GM19397 (cell line): ENCODE data around the gene HIPK2.
"Not testable (repeated sequence)": the region's sequence is repeated elsewhere in the genome, so short reads cannot be mapped to it uniquely, and the experiment has no call there.

Source experiments
- ATAC-seq: cut with Tn5 transposase; IDR thresholded peaks from one replicate; pipeline ENCODE4 v1.9.1; 2021; ENCODE audit warnings: mild to moderate bottlenecking, moderate library complexity; ENCODE audit not compliant: unreplicated experiment

HIPK2 gene

DNA sequence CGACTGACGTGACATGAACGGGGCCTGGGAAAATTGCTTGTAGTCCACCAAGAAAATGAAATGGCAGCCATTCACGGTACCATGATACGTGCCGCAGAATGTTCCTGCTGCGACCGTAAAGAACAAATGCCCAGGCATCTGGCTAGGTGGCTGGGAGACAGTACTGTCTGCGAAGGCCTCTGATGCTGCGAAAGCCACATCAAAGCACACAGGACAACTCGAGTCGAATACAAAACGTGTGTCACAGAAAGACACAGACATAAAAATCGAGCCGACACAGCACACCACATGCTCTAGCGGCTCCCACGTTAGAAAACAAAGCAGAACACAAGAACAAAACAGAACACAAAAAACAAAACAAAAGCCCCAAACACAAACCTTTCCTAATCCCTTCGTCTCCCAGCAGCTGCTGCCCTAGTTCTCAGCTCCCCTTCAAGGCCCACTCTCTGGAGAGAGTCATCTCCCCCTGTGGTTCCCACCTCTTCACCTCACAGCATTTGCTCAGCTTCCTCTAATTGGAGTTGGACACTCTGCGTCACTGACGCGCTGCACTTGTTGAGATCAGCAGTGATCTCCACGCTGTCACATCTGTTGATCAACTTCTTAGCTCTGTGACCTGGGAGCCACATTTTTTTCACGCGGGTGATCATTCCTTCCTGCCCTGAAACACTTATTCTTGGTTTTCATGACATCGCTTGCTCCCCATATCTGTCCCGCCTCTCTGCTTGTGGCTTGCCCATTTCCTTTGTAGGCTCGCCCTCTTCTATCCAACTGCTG is 142.1 kb downstream of the HIPK2 start:
- ATAC-seq = no peak

DNA sequence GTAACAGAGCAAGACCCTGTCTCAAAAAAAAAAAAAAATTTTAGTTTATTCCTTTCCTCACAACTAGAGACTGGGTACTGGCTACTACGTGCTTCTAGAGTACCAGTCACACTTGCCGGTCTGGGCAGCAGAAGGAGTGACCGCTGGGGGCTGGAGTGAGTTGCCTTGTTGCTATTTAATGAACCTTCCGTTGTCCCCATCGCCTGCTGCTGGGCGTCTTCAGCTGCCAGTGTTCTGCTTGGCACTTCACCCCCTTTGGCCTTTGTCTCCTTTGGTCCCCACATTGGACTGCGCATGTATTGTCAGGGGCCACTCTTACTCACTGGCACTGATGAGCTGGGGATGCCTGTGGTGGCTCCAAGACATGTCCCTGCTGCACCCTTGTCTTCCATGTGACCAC is 143.7 kb downstream of the HIPK2 start:
- ATAC-seq = no peak

DNA sequence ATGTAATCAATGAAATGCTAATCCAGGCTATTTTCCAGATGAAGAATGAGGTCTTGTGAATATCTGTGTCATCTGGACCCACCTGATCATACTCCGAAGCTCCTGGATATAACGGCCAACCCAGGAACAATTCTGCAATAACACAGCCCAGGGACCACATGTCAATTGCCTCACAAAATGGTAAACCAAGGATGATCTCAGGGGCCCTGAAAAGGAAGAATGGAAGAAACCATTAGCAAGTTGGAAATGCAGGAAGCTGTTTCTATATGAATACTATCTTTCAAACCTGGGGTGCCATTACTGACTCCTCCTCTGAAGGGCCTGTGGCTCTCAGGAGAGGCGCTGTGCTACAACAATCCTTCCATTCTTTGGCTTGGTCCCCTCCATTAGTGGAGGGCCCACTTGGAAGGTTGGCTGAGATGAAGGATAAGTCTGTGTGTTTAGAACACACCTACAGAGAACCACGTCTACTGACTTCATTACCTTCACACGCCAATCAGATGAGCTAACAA is 146.2 kb downstream of the HIPK2 start:
- ATAC-seq = no peak

DNA sequence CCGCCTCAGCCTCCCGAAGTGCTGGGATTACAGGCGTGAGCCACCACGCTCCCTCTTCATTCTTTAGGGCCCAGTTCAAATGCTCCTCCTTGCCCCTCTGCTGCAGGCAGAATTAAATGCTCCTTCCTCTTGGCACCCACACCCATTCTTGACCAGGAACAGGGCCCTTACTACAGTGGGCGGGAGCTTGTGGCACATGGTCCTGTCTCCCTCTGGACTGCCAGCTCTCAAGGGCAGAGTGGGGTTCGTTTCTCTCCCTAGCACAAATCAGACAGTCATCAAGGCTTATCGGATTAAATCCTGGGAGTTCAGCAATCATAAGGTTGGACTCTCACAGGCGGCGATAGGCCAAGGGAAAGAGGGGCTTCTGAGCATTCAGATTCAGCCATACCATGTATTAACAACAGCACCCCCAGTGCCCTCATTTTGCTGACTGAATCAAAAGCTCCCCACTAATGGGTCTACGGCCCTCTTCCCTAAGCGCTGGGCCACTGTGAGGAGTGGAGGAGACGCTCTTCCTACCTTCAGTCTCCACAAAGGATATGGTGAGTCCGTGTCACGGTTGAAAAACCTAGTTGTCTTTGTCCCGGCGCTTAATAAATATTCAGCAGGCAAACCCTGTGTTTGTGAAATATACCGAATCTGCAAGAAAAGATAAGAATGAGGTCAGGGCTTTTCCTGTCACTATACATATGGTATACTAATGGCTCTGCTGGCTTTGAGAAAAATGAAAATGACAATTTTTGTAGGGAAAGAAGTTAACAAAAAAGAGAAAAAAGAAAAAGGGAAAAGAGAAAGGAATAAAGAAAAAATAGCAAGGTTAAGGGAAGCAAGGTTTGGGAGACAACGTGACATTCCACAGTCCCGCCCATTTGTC is 146.9 kb downstream of the HIPK2 start:
- ATAC-seq = no peak

DNA sequence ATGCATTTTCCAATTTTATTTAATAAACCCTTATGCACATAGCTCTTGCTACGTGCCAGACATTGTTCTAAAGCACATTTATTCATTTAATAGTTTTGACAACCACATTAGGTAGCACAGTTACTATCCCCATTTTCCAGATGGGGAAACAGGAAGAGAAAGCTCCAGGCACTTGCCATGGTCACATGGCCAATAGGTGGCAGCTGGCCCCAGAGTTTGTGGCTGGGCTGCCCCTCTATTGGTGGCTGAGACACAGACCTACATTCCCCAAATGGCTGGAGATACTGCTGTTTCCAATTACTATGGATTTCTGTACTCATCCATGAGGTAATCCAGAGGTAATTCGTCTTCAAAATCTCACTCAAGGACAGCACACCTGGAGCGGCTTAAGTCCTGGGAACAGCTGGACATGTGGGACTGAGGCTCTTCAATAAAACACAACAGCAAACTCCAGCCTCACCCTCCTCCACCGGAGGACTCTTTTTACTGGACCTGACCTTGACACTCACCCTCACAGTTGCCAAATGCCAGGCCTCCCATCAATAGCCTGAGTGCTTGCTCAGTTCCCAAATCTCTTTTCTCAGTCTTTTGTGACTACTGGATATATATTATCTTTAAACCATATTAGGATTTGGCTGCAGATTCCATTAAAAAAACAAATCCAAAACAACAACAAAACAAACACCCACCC is 148.3 kb downstream of the HIPK2 start:
- no peak for ATAC-seq

DNA sequence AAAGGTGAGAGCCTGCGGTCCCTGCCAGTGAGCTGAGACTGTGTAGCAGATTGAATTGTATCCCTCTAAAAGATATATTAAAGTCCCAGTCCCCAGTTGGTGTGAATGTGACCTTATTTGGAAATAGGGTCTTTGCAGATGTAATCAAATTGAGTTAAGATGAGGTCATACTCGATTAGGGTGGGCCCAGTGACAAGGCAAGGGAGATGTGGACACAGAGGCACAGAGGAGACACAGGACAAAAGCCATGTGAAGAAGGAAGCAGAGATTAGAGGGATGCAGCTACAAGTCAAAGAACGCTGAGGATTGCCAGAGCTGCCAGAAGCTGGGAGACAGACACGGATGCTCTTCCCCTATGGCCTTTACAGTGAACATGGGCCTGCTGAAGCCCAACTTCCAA is 150.0 kb downstream of the HIPK2 start:
- ATAC-seq = no peak

DNA sequence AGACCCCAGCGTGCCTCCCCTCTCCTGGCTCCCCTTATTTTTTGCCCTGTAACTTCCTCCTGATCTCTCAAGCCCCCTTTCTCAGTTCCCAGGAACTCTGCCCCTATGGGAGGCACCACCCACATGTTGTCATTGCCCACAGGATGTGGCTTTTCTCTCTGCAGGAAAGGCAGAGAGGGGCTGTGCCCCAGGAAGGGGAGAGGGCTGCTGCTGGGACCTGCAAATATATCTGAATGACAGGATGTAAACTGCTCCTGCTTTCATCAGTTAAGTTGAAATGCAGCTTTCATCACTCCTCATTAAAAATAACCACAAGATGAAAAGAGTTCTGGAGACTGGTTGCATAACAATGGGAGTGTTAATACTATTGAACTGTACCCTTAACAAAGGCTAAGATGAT is 151.0 kb downstream of the HIPK2 start:
- ATAC-seq = no peak

DNA sequence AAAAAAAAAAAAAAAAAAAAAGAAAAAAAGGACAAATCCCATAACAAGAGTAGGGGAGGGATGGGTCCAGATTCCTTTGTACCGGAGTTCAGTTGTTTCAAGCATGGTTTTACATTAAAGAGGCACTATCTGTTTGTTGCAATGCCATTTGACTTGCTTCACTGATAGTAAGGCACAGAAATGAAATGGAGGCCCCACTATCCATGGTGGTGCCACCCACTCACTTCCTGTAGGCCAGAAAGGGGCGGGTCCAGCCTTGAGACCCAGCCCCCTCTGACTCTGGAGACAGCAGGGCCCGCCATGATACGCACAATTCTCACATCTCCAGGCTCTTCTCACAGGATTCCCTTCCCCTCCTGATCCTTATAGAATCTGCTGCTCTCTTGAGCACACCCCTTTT is 154.3 kb downstream of the HIPK2 start:
- ATAC-seq = no peak

DNA sequence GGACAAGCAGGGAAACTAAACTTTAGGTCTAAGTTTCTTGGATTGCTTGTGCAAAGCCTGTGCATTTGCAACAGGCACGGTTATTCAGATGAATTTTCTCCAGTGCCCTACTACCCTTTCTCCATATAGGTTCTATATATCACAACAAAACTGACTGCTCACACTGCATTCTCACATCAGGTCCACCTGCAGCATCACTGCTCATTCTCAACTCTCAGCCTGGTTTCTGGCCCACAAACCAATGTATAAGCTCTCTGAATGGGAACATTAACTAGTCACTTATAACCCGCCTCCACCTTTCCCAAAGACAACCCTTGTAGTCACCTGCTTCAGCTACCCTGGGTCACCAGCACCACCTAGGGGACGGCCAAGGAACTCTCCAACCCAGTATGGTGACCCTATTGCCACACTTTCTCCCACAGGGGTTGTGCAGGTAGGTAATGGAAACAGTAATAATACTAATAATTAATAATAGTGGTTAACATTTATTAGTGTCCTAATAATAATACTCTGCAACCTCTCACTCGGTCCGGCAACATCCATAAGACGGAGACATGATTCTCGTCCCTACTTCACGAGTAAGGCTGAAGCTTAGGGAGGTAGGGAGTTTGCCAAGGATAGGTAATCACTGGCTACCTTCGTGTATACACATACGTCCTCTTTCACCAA is 157.0 kb downstream of the HIPK2 start:
- ATAC-seq = no peak

DNA sequence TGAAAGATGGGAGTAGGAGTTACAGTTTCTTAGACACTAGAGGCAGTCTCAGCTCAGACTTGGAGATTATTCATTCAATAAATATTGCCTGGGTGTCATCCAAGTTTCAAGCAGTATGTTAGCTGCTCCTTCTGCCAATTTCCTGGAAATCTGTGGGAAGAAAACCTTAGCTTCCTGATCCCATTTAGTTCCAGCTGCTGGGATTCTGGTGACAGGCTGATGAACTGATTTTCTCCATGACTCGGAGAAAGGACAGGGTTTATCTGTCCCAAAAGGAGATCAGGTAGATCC is 158.5 kb downstream of the HIPK2 start:
- no peak for ATAC-seq

DNA sequence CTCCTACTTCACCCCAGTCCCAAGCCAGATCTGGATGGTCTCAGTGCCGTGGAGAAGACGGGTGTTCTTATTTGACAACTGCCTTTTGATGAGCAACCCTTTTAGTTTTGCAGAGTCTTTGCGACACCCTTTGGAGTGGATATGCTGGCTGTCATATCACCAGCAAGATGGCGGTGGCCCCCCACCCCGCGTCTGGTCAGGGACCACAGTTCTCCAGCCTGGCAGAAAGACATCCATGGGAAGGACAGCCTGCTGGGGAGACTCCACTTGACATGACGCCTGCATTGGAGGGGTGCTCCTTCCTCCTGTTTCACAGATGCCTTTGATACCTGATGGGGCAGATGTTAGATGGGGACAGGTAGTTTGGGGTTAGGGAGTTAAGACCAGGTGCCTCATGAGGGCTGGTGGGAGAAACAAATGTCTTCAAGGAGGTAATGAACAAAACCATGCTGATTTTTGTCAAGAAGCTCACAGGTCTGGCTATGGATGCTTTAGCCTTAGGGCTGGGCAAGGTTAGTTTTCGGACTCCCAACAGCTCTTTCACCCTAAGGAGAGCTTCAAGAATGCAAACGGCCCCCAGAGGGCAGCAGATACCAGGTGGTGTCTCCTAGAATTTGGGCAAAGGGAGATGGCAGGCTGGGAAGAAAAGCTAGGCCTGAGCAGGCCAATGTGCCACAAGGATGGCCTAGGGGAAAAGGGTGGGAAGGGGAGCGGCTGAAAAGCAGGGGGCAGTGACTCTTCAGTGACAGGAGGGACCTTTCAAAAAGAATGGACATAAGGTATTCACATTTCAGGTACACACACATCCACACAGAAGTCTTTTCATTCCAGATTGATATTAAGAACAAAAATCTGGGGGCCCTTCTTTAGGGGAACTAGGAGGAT is 159.1 kb downstream of the HIPK2 start:
- ATAC-seq = no peak

DNA sequence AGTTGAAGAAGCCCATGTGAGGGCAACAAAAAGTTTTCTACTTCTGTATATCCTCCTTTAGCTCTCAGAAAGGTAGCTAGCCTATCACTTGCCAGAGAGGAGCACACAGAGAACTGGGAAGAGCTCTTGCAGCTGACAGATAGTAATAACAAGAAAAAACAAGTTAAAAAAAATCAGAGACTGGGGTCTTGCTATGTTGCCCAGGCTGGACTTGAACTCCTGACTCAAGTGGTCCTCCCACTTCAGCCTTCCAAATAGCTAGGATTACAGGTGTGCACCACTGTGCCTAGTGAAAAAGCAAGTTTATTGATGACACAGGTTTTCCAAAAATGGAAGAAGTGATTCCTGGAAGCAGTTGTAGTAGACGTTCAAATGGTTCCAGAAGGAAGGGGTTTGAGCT is 160.7 kb downstream of the HIPK2 start:
- ATAC-seq = no peak

DNA sequence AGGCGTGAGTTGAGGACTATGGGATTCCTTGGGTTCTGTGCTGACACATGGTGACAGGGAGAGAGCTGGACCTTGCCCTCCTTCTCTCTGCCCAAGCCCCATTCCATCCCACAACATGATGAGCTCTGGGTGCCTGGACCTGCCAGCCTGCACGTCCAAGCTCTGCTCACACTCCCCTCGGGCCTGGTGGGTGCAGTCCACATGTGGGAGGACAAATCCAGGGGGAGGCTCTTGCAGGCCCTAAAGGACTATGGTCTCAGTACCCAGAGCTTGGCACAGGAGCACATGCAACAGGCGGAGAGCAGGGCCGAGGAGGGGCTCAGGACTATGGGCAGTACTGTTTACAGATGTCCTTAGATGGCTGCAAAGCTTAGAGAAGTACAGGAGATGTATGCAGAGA is 162.9 kb downstream of the HIPK2 start:
- ATAC-seq = no peak

DNA sequence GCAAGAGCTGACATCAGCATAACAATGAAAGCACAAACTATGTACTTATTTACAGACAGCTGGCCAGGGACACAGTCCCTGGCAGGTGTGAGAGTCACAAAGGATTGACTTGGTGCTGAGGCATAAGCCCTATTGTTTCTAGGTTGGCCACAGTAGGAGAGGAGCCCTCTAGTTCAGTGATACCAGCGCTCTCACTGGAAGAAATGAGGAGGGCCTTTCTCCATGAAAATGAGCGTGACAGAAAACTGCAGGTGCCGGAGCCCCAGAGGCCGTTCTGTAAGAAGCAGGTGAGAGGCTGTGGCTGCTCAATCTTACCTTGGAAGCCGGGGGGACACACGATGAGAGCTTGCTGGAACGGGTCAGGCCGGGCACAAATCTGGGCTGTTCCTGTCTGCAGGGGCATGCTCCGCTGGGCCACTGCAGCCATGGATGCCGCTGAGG is 163.8 kb downstream of the HIPK2 start:
- ATAC-seq = no peak

DNA sequence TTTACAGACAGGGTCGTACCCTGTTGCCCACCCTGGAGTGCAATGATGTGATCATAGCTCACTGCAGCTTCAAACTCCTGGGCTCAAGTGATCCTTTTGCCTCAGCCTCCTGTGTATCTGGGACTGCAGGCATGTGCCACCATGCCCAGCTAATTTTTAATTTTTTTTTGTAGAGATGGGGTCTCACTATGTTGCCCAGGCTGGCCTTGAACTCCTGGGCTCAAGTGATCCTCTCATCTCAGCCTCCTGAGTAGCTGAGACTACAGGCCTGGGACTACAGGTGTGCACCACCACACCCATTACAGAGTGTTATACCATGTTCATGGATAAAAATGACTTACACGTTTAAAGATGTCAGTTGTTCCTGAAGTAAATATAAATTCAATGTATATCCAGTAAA is 166.2 kb downstream of the HIPK2 start:
- ATAC-seq = not testable (repeated sequence)

DNA sequence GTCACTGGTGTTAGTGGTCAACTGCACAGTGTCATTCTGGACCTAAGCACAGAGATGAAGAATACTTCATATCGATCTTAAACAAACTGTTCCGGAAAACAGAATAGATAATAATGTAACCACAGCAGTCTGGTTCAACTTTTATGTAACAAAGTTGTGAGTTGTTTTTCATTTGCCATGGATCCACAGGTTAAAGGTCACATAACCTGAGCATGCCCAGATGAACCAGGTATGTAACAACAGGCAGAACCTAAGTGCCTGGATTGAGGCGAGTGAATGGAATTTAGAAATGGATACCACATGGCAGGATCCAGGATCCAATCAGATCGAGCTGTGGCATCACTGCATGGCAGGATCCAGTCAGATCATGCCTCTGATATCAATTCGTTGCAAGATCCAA is 167.2 kb downstream of the HIPK2 start:
- ATAC-seq = no peak

DNA sequence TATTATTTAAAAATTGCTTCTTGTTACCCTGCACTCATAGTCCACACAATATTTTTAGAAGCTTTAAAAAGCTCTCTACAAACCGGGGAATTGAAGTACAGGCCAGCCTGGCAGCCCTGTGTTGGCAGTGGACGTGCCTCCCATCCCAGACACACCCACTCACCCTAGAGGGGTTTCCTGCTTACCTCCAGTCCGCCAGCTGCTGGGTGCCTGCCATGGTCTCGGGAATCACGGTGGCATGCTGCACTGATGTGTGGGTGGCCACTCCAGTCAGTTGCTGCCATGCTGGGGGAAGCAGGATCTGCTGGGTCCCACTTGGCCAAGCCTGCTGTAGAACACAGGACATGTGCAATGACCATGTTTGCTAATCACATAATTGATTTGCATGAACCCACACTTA is 173.9 kb downstream of the HIPK2 start:
- no peak for ATAC-seq

DNA sequence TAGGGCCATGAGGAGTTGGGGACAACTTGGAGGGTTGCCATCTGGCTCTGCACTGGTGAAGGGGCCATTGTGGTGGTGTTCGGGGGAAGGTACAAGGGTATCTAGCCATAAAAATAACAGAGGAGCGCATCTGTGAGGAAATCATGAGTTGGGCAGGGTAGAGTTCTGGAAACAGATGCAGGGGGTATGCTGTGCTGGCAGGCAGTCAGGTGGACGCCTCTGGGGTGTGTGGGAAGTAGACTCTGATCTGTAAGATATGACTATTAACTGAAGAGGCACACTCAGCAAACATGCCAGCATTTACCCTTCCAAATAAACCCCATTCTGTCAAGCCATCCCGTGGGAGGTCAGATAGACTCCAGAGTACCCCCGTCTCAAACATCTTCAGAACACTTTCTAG is 174.5 kb downstream of the HIPK2 start:
- no peak for ATAC-seq

DNA sequence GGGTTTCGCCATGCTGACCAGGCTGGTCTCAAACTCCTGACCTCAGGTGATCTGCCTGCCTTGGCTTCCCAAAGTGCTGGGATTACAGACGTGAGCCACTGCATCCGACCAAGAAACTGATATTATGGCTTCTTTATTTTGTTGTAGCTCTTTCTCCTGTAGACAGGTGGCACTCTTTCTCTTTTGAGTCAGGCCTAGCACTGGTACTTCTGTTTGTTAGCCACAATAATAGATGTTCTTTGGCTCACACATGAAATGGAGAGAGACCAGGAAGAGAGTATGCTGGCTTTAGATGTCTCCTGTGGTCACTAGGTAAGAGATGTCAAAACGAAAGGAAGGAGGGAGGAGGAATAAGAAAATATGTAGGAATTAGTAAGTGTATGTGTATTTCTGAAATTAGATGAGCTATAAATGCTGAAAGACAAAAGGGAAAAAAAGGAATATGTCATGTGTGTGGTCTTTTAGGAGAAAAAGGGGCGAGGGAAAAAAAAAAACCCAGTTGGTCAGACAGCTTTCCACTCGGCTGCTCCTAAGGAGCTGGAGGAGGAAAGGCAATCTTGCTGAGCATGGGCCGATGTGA is 175.6 kb downstream of the HIPK2 start:
- no peak for ATAC-seq

DNA sequence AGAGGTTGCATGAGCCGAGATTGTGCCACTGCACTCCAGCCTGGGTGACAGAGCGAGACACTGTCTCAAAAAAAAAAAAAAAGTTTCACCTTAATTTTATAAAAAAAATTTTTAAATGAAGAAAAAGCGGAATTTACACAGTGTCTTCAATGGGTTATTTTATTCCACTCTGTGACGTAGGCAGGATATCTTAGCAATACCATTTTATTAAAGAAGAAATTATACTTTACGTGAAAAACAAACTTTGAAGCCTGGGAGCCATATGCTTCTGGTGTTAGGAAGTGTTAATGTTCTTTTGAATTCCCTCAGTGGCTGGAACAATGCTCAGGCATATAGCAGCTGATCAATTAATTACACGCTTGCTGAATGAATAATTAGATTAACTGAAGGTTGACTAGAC is 176.6 kb downstream of the HIPK2 start:
- ATAC-seq = no peak
